H7 (cell line): ENCODE data around the gene RTN4RL2. TPM values are rescaled to one million over a fixed set of nuclear protein-coding genes. Genes with fewer than 3 reads are reported as not detected.
"Not testable (repeated sequence)": the region's sequence is repeated elsewhere in the genome, so short reads cannot be mapped to it uniquely, and the experiment has no call there.

ENCODE experiments used
- DNase-seq: peaks from one replicate; pipeline ENCODE4 v3.0.0; 2012
- H3K27me3 ChIP-seq: 2 replicates; pipeline ENCODE4 v1.6.0; 2011; ENCODE audit warnings: mild to moderate bottlenecking, low read length; ENCODE audit not compliant: control insufficient read depth, insufficient read depth
- H3K36me3 ChIP-seq: replicated peaks from 2 replicates; pipeline ENCODE4 v1.5.1; 2011; ENCODE audit warnings: low read length; ENCODE audit not compliant: control insufficient read depth, insufficient read depth
- H3K4me3 ChIP-seq: 2 replicates; pipeline ENCODE4 v1.5.1; 2011; ENCODE audit warnings: low read depth, mild to moderate bottlenecking, control low read depth, low read length, moderate library complexity; ENCODE audit not compliant: insufficient read depth
- total RNA-seq: library from RNA; depleted of rRNA; stranded (reverse); fragments of >200 nt; shearing (Covaris generic); gene quantifications from 2 replicates; pipeline ENCODE4 v1.2.3, GENCODE V29; 2014

RTN4RL2 gene
- total RNA-seq, 1 experiment from 2014 or later, result 3.4 TPM

GRCh38 chr11:57444362-57445121, 15.8 kb upstream of the RTN4RL2 start:
- no peak for DNase-seq
- Histone ChIP-seq H3K27me3 (no peaks in the 10 kb centered on the region), H3K4me3 (no peak overlapping the region), H3K36me3 (no peaks in the 10 kb centered on the region)

GRCh38 chr11:57445122-57445394, 15.3 kb upstream of the RTN4RL2 start:
- not testable (repeated sequence) for H3K4me3 ChIP-seq, H3K36me3 ChIP-seq, H3K27me3 ChIP-seq, DNase-seq

GRCh38 chr11:57446055-57446454, 14.3 kb upstream of the RTN4RL2 start:
- DNase-seq, result no peak
- Histone ChIP-seq H3K27me3 (no peaks in the 10 kb centered on the region), H3K36me3 (no peaks in the 10 kb centered on the region), H3K4me3 (no peak overlapping the region)

- no peak for DNase-seq
- peaks cover 16% of the 10 kb centered on the region; the same call in 1 of the 2 replicates for H3K27me3 ChIP-seq
- no peak overlapping the region for H3K4me3 ChIP-seq
- H3K36me3 ChIP-seq, result no peaks in the 10 kb centered on the region
These were observed 6.7 kb upstream of the RTN4RL2 start for GRCh38 chr11:57453543-57454177.

- no peaks in the 10 kb centered on the region for H3K36me3 ChIP-seq
- DNase-seq, result peak; percentile 87
- peaks cover 42% of the 10 kb centered on the region for H3K27me3 ChIP-seq
- H3K4me3 ChIP-seq, result peak overlapping the region; percentile 69; the same call in 1 of the 2 replicates
These were observed 3.2 kb upstream of the RTN4RL2 start for GRCh38 chr11:57456960-57457642.

GRCh38 chr11:57457643-57458023, 2.7 kb upstream of the RTN4RL2 start:
- H3K27me3 ChIP-seq, result peaks cover 47% of the 10 kb centered on the region
- DNase-seq, result no peak
- H3K36me3 ChIP-seq, result no peaks in the 10 kb centered on the region
- peak overlapping the region; percentile 69; the same call in 1 of the 2 replicates for H3K4me3 ChIP-seq

- Histone ChIP-seq H3K4me3 (peak overlapping the region; percentile 69), H3K27me3 (peaks cover 51% of the 10 kb centered on the region), H3K36me3 (no peaks in the 10 kb centered on the region)
- no peak for DNase-seq
These were observed 2.3 kb upstream of the RTN4RL2 start for GRCh38 chr11:57458060-57458409.

GRCh38 chr11:57458410-57459163, 1.7 kb upstream of the RTN4RL2 start:
- Histone ChIP-seq H3K36me3 (no peaks in the 10 kb centered on the region), H3K27me3 (peaks cover 57% of the 10 kb centered on the region), H3K4me3 (peak overlapping the region; percentile 69)
- peak; percentile 88 for DNase-seq

GRCh38 chr11:57459164-57460021, 935 bp upstream of the RTN4RL2 start:
- Histone ChIP-seq H3K36me3 (no peaks in the 10 kb centered on the region), H3K27me3 (peaks cover 65% of the 10 kb centered on the region), H3K4me3 (peak overlapping the region; percentile 69)
- DNase-seq, result peak; percentile 77

GRCh38 chr11:57460758-57461749, 726 bp downstream of the RTN4RL2 start:
- H3K4me3 ChIP-seq, result peak overlapping the region; percentile 69
- peaks cover 70% of the 10 kb centered on the region for H3K27me3 ChIP-seq
- H3K36me3 ChIP-seq, result no peaks in the 10 kb centered on the region
- DNase-seq, result peak; percentile 89

- peaks cover 69% of the 10 kb centered on the region for H3K27me3 ChIP-seq
- peak; percentile 44 for DNase-seq
- H3K4me3 ChIP-seq, result peak overlapping the region; percentile 69; the same call in 1 of the 2 replicates
- H3K36me3 ChIP-seq, result no peaks in the 10 kb centered on the region
These were observed 1.6 kb downstream of the RTN4RL2 start for GRCh38 chr11:57461841-57462489.

GRCh38 chr11:57462597-57462996, 2.3 kb downstream of the RTN4RL2 start:
- H3K36me3 ChIP-seq, result no peaks in the 10 kb centered on the region
- DNase-seq, result no peak
- no peak overlapping the region for H3K4me3 ChIP-seq
- H3K27me3 ChIP-seq, result peaks cover 66% of the 10 kb centered on the region
